HK-2 (cell line): ENCODE measurements around the gene CPB2.

ENCODE experiments used
- DNase-seq: peaks from one replicate; pipeline ENCODE4 v3.0.0-alpha.2; 2018; ENCODE audit not compliant: unreplicated experiment

CPB2 gene, protein sequence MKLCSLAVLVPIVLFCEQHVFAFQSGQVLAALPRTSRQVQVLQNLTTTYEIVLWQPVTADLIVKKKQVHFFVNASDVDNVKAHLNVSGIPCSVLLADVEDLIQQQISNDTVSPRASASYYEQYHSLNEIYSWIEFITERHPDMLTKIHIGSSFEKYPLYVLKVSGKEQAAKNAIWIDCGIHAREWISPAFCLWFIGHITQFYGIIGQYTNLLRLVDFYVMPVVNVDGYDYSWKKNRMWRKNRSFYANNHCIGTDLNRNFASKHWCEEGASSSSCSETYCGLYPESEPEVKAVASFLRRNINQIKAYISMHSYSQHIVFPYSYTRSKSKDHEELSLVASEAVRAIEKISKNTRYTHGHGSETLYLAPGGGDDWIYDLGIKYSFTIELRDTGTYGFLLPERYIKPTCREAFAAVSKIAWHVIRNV

DNA sequence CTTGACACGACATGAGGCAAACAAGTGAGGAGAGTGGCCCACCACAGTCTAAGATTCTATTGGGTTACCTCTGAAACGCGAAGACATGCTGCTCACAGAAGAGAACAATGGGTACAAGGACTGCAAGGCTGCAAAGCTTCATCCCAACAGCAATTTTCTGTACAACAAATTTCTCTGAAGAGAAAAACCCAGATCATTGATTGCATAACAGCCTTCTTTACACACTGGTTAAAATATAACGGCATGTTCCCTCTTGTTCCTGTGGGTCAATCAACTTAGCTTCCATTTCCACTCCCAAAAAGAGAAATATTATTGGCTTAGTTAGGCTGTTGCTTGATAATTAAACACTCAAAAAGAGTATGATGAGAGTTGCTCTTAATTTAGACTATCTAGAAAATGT lies at the start of gene CPB2:
Gene CPB2 (minus strand): TSS at position 166 of the 400 bp plus-strand sequence. CDS start 24 bp downstream, at position 142.
- DNase-seq, result no peak

DNA sequence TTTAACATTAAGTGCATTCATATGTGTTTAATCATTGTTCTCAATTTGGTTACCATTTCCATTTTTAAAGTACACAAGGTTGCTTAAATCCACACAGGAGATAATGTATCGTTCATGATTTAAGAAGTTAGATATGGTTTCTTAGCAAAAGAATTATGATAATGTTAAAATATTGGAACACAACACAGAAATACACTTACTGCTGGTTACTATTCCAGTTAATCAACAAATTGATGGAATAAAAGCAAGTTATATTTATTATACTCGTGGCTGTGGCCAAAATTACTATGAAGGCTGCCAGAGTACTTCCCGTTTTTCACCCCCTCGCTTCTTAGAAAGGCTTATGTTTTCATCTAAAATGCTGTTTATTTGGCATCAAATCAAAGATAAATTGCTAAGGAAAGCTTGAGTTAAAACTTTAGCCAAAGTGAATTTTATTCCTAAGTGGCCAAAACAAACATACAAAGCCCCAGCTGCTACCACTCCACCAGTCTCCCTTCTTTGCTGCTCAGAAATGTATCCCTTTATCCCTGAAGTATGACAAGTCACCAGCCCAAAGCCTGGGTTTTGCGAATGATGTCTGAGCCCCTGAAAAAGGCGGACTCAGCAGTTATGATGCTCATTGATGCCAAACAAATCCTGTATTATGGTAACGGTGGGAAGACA lies 49.4 kb upstream of the CPB2 start:
- DNase-seq, result no peak

DNA sequence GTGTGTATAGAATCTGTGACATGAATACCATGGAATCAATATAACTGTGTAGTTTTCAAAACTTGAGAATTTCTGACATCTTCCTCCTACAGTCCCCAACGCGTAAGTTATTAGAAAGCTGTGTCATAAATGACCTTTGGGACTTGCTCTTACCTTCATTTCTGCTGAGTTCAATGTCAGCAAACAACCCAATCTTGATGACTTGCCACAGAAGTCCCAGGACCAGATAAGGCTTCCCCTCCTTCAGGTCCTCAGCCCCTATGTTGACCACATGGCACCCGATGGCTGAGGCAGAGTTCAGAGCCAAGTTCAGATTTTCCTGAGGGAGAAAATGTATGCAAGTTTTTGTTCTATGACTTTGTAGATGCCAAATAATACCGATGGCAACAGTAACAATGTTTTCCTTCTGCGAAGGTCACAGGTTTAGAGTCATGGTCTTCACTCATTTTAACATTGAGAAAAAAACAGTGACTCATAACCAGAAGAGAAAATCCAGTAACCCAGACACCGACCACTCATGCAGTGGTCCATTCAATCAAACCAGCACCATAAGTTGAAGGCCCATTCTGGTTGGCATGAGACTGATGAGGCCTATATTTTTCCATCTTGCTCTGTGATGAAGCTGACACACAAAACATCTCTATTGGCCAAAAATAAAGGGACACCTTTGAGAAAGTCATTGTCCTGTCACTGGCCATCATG lies 47.9 kb upstream of the CPB2 start:
- no peak for DNase-seq

DNA sequence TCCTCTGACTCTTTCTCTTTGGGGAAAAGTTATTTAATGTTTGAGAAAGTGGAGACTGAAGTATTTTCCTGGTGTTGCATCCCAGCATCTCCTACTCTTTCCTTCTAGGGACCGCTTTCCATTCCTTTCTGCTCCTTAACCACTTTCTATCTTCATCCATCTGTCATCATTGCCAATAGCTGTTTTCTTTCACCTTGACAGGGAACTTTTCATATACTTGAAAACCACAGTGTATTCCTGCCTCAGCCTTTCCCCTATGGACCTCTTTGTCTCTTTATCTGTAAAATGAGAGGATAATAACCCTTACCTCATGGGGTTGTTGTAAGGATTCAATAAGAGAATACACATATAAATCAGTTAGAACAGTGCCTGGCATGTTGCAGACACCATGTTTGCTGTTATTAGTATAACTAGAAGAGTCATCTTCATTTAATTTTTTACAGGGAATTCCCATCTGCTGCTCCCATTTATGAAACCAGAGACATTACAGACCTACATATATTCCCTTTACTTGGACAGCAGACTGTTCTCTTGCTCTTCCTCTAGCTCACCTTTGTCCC lies 45.4 kb upstream of the CPB2 start:
- DNase-seq, result no peak

DNA sequence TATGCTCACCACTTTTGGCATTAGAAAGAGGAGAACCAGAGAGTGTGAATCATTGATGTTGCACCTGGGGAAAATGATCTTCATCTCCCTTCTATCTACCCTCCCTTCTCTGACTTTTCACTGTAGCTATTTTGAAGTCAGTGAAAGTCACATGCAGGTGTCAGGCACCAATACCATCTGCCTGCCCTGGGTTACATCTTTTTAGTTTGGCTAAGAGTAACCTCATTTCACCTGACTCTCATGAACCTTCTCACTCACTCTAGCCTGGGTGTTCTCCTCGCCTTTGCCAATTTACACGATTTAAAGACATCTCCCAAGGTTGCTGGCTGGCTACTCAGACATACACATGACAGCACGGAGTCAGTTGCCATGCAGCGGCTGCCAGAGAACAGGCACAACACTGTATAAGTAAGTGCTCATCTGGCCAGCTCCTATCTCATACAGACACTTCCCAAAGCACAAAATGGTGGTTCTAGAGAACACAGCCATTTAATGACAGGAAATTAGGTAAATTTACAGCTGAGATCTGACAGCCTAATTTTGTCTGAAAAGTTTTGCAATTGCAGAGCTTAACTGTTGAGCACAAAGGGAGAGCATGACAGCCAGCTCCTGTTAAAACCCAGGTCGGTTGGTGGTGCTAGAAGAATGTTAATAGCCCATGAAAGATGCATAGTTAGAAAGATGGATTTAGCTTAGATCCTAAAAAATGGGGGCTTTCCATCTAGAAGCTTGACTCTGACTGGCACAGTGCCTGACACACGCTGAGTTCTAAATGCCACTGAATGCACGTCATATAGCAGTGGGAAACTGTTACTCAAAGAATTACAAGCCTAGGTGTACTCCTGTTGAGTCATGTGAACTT lies 44.7 kb upstream of the CPB2 start:
- no peak for DNase-seq

DNA sequence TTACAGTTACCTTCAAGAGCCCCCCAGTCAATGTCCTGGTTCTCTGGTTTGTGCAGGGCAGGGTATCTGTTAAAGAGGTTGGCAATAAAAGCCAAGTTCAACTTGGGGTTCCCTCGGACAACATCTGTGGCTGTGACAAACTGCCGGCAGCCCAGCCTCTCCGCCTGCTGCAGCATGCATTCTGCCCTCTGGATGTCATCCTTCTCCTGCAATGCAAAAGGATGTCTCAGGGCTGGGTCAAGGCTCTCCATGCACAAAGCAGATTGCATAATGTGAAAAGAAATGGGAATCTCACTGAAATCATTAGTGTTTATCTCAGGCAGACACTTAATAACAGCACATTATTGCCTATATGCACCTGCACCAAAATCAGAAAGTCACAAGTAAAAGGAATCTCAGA lies 42.1 kb upstream of the CPB2 start:
- no peak for DNase-seq

DNA sequence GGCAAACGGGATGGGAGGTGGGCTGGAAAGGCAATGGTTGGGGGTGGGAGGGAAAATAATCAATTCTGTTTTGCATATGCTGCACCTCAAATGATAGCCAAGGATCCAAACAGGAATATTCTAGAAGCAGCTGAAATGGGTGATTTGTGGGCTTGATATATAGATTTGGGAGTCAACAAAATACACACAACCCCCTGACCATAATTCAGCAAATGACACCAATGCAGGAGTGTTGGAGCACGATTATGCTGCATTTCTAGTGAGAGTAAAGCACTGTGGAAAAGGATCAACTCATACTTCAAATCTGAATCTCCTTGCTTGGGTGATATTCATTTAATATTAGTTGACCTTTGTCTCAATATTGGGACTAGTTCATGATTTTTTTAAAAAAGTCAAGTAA lies 41.1 kb upstream of the CPB2 start:
- DNase-seq, result no peak

DNA sequence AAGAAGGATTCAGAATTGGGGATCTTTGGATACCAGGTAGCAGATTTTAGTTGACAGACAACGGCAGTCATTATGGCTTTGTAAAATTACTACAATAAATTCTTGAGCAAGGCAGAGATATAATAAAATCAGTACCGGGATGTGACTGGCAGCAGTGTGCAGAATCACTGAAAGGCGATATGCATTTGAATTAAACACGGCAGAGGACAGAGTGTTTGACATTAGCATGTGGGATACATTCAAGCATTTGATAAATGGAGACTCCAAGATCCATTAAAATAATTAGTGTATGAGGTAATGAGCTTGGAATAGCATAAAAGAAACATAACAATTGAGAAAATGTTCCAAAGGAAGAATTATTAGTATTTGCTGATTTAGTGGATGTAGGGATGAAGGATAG lies 40.3 kb upstream of the CPB2 start:
- DNase-seq, result no peak

DNA sequence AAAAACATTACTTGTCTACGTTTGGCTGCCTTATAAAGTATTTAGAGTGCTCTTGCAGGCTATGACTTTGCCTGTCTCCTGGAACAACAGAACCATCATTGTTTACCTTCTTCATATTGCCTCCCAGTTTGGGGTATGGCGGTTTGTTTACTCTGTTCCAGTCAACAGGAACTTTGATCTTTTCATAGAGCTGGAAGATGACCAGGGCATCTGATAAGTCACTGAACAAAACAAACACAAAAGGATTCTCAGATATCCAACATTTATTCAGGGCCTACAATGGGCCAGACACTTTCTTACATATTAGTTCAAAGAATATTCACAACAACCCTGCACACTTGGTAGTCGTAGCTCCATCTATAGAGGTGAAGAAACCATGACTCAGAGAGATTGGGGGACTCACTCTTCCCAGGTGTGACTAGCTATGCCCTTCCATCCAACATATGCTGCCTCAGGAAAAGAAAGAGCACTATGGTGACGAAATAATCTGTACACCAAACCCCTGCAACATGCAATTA lies 38.4 kb upstream of the CPB2 start:
- DNase-seq, result no peak

DNA sequence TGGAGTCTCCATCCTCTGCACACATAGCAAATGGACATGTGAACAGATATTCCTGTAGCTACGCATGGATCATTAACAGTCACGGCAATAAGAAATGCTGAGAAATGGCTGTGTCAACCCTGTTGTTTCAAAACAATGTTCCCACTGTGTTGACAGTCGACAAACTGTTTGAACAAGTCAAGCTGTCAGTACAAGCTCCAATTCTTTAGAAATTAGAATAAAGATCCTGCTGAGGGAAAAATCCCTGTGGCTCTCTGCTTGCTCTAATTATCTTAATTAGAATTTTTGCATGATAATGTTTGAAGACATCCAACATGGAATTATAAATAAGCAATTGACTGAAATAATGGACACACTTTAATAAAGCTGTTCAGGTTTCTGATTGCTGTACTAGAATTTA lies 37.9 kb upstream of the CPB2 start:
- no peak for DNase-seq

DNA sequence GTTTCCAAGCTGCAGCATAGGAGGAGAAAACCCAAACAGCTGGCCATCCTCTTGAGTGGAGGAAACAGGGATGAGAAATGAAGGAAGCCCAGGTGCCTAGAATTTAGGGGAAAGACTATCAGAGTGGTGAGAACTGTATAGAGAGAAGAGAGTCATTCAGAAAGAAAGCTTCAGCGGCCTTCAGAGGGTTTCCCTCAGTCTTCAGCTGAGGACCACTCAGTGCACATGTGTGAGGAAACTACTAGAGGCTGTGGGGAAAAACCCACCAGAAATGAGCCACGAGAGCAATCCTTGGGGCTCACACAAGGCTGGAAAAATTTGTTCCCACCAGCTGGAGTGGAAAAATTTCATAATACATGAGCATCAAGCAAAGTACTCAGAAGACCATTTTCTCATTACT lies 35.2 kb upstream of the CPB2 start:
- DNase-seq, result no peak

DNA sequence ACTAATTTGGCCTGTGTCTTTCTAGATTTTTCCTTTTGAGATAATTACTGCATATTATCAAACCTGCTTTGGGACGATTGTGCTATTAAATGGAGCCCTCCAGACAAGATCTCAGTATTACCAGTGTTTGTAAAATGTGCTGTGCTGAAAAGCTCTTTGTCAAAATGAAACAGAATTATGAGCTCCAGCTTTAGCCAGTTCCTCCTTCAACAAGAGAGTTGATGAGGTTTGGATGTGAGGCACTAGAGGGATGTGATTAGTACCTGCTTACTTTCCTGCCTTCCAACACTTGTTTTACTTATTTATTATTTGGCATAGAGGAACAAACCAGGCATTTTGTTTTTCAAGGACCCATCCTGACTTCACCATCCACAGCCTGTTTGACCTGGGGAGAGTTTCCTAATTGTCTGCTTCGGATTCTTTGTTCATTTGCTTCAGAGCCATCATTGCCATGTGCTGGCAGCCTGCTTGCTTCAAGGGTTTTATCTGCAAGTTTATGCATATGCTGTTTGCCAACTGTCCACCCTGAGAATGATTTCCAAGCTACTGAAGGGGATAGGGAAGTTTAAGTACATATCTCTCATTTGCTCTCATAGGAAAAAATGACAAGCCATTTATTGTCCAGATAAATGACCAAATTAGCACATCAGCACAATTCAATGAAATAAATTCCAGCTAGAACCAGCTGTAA lies 32.9 kb upstream of the CPB2 start:
- DNase-seq, result no peak

DNA sequence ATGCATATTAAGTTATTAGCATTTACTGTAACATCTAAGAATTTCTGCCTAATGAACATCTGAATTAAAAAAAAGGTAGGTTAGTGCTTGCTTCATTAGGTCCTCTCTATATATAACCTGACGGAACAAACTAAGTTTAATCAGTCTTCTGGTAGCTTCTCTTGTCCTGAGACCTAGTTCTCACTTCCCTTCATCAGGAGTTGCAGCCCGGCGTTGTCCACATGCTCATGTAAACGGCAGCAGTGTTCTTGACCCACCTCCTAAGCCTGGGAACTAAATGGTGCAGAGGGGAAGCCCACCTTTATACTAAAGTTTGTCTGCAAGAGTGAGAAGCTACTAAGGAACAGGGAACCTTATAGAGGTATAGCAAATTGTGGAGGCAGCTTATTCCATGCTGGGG lies 31.9 kb upstream of the CPB2 start:
- DNase-seq, result no peak

DNA sequence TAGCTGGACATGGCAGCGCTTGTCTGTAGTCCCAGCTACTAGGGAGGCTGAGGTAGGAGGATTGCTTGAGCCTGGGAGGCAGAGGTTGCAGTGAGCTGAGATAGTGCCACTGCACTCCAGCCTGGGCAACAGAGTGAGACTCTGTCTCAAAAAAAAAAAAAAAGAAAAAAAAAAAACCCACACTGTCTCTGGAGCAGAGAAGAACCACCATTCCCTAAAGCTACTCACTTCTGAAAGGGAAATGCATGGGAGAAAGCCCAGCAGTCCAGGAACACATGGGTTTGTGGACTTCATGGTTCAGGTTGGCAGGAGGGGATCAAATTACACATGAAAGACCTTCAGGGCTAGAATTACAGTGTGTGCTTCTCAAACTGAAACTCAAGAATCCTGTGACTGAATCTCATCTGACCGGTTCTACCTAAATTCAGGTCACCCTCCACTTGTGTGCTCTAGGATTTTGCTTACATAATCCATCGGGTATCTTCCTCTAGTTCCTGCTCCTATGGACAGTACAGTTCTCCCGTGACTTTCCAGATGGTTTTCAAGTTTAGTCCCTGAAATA lies 30.2 kb upstream of the CPB2 start:
- no peak for DNase-seq

DNA sequence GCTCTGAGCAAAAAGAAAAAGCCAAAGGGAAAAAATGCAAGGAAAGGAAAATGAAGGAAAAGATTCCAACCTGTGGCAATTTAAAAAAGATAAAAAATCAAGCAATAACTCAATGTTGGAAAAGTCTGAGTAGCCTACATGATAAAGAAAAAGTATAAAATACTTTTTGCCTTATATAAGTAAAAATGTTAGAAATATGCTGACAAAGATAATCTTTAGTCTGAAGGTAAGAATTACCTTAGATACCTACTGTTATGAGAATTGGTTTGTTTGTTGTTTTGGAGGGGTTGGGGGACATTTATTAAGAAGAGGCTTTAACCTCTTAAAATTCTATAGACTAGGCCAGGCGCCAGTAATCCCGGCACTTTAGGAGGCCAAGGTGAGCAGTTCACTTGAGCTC lies 29.7 kb upstream of the CPB2 start:
- DNase-seq, result no peak

DNA sequence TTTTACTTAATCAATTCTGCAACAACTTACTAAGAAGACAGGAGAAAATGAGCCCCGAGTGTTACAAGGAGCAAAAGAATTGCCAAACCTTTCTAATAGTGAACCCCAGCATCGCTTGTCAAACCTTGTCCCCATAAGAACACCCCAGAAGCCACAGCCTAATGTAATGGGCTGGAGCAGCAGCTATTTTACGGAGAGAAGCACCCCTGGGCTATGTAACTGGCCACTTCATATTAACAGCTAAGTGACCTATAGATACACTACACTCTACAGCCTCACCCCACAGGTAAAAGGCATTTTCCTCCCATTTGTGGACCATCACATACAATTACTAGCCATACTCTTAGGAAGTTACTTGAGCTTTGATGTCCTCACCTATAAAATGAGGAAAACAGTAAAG lies 27.3 kb upstream of the CPB2 start:
- DNase-seq, result no peak

DNA sequence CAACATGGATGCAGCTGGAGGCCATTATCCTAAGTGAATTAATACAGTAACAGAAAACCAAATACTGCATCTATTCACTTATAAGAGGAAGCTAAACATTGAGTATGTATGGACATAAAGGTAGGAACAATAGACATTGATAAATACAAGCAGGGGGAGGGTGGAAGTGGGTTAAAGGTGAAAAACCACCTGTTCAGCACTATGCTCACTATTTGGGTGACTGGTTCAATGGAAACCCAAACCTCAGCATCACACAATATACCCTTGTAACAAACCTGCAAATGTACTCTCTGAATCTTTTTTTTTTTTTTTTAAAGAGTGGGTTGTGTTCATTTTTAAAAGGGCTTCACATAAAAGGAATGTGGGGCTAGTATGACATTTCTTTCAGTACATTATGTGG lies 26.9 kb upstream of the CPB2 start:
- no peak for DNase-seq

DNA sequence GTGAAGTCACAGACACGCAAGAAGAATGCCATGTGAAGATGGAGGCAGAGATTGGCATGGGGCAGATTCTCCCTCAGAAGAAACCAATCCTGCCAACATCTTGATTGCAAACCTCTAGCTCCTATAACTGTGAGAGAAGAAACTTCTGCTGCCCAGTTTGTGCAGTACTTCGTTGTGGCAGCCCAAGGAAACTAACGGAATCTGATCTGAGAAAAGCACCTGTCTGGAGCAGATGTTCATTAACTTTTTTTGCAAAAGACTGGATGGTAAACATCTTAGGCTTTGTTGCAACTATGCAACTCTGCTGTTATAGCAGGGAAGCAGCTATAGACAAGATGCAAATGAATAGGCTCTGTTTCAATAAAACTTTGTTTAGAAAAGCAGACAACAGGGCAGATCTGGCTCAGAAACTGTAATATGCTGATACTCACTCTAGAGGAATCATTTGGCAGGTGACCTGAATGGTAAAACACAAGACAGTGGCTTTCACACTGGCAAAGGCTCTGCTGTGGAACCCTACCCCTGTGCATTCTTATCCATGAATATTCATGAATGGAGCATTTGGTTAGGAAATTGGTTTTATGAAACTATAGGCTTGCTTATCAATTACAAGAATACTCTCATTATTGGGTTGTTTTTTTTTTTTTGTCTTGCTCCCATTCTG lies 25.3 kb upstream of the CPB2 start:
- DNase-seq, result no peak

DNA sequence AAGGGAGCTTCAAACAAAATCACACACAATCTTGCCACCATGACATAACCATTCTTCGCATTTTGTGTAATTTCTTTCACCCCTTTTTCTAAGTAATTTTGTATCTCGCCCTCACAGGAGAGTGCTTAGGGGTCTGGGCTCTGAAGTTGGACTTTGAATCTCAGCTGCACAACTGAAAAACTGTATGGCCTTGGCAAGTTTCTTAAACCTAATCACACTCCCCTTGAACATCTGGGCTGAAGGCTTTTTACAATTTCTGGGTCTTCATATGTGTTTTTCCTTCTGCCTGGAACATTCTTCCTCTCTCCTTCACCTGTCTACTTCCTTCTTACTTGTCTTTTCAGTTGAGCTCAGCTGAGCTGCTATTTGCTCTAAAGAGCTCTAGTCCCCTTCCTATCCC lies 24.3 kb upstream of the CPB2 start:
- DNase-seq, result no peak
